ENCODE measurements around the gene IDE.

GRCh38 chr10:92505044-92505443 lies 68.8 kb downstream of the IDE start:
- TF ChIP-seq, protein P1, sequence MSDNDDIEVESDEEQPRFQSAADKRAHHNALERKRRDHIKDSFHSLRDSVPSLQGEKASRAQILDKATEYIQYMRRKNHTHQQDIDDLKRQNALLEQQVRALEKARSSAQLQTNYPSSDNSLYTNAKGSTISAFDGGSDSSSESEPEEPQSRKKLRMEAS (IDR thresholded peaks at IDR 0.05), result no peak
- TF ChIP-seq TEAD4 (IDR thresholded peaks at IDR 0.05), result no peak
- TF ChIP-seq TAF1 (IDR thresholded peaks at IDR 0.05; ENCODE audit: low read depth), result no peak
- no peak for TF ChIP-seq RAD21 (IDR thresholded peaks at IDR 0.05; ENCODE audit: low read depth)
- no peak for TF ChIP-seq EGR1 (IDR thresholded peaks at IDR 0.05)
- TF ChIP-seq YY1 (IDR thresholded peaks at IDR 0.05; ENCODE audit: low read depth), result no peak
- no peak for TF ChIP-seq CEBPB (IDR thresholded peaks at IDR 0.05)
- no peak for TF ChIP-seq EP300 (IDR thresholded peaks at IDR 0.05; ENCODE audit: borderline replicate concordance)

Measured in Ishikawa (cell line).